ENCODE results near the gene CCDC97. TPM values are rescaled to one million over a fixed set of nuclear protein-coding genes. Genes with fewer than 3 reads are reported as not detected.
A peak's percentile ranks its signal among the peaks of the same experiment; 100 is the strongest.

The CCDC97 gene
- total RNA-seq, 1 donor from 2014 or later: 21.8 TPM

- H3K27ac Mint-ChIP-seq (ENCODE audit: unreplicated experiment): peak overlapping the region; percentile 100
- H3K4me1 Mint-ChIP-seq (ENCODE audit: low read depth): peaks cover 43% of the 10 kb centered on the region
- peak overlapping the region; percentile 99 for H3K4me3 Mint-ChIP-seq (ENCODE audit: unreplicated experiment)
- H3K27me3 Mint-ChIP-seq (ENCODE audit: low read depth): no peaks in the 10 kb centered on the region
- no peak for DNase-seq (ENCODE audit: low spot score)
- peak; percentile 48 for TF ChIP-seq CTCF (IDR thresholded peaks at IDR 0.05)
- no peaks in the 10 kb centered on the region for H3K9me3 Mint-ChIP-seq (ENCODE audit: low read depth)
- peaks cover 2% of the 10 kb centered on the region for H3K36me3 Mint-ChIP-seq (ENCODE audit: low read depth)
Observed at GRCh38 chr19:41264581-41265394, 45.2 kb upstream of the CCDC97 start.

- Mint-ChIP-seq H3K4me3 (ENCODE audit: unreplicated experiment) (peak overlapping the region; percentile 99), H3K36me3 (ENCODE audit: low read depth) (no peaks in the 10 kb centered on the region), H3K4me1 (ENCODE audit: low read depth) (peaks cover 43% of the 10 kb centered on the region), H3K9me3 (ENCODE audit: low read depth) (no peaks in the 10 kb centered on the region), H3K27ac (ENCODE audit: unreplicated experiment) (peak overlapping the region; percentile 96), H3K27me3 (ENCODE audit: low read depth) (no peaks in the 10 kb centered on the region)
- no peak for DNase-seq (ENCODE audit: low spot score)
- no peak for TF ChIP-seq CTCF (IDR thresholded peaks at IDR 0.05)
Observed at GRCh38 chr19:41265395-41266153, 44.4 kb upstream of the CCDC97 start.

- no peaks in the 10 kb centered on the region for H3K9me3 Mint-ChIP-seq (ENCODE audit: low read depth)
- peaks cover 28% of the 10 kb centered on the region for H3K4me1 Mint-ChIP-seq (ENCODE audit: low read depth)
- no peak for DNase-seq (ENCODE audit: low spot score)
- no peak overlapping the region for H3K27ac Mint-ChIP-seq (ENCODE audit: unreplicated experiment)
- no peaks in the 10 kb centered on the region for H3K27me3 Mint-ChIP-seq (ENCODE audit: low read depth)
- TF ChIP-seq CTCF (IDR thresholded peaks at IDR 0.05): no peak
- H3K36me3 Mint-ChIP-seq (ENCODE audit: low read depth): peaks cover 30% of the 10 kb centered on the region
- no peak overlapping the region for H3K4me3 Mint-ChIP-seq (ENCODE audit: unreplicated experiment)
Observed at GRCh38 chr19:41269055-41269454, 40.9 kb upstream of the CCDC97 start.

- H3K9me3 Mint-ChIP-seq (ENCODE audit: low read depth): no peaks in the 10 kb centered on the region
- H3K27me3 Mint-ChIP-seq (ENCODE audit: low read depth): no peaks in the 10 kb centered on the region
- peaks cover 28% of the 10 kb centered on the region for H3K4me1 Mint-ChIP-seq (ENCODE audit: low read depth)
- H3K36me3 Mint-ChIP-seq (ENCODE audit: low read depth): peaks cover 34% of the 10 kb centered on the region
- no peak for TF ChIP-seq CTCF (IDR thresholded peaks at IDR 0.05)
- H3K4me3 Mint-ChIP-seq (ENCODE audit: unreplicated experiment): no peak overlapping the region
- no peak for DNase-seq (ENCODE audit: low spot score)
- no peak overlapping the region for H3K27ac Mint-ChIP-seq (ENCODE audit: unreplicated experiment)
Observed at GRCh38 chr19:41269571-41269970, 40.4 kb upstream of the CCDC97 start.

- Mint-ChIP-seq H3K9me3 (ENCODE audit: low read depth) (no peaks in the 10 kb centered on the region), H3K4me1 (ENCODE audit: low read depth) (no peaks in the 10 kb centered on the region), H3K27me3 (ENCODE audit: low read depth) (no peaks in the 10 kb centered on the region), H3K4me3 (ENCODE audit: unreplicated experiment) (no peak overlapping the region), H3K27ac (ENCODE audit: unreplicated experiment) (peak overlapping the region; percentile 34), H3K36me3 (ENCODE audit: low read depth) (peaks cover 53% of the 10 kb centered on the region)
- DNase-seq (ENCODE audit: low spot score): no peak
- no peak for TF ChIP-seq CTCF (IDR thresholded peaks at IDR 0.05)
Observed at GRCh38 chr19:41273076-41273475, 36.9 kb upstream of the CCDC97 start.

Measured in chondrocyte (in vitro differentiated cells).